Measurements from ENCODE around the gene CPNE7. TPM values are rescaled to one million over a fixed set of nuclear protein-coding genes. Genes with fewer than 3 reads are reported as not detected.

CPNE7 gene
- total RNA-seq, 1 donor from 2014 or later, result 21.1 TPM

- Mint-ChIP-seq H3K4me3 (peak overlapping the region; percentile 55), H3K27ac (no peak overlapping the region), H3K27me3 (ENCODE audit: insufficient read depth, low read depth) (peaks cover 43% of the 10 kb centered on the region), H3K9me3 (peaks cover 3% of the 10 kb centered on the region), H3K36me3 (no peaks in the 10 kb centered on the region), H3K4me1 (peaks cover 7% of the 10 kb centered on the region)
- no peak for DNase-seq (ENCODE audit: low spot score)
- no peak overlapping the region for H2AFZ ChIP-seq (replicated peaks)
- no peak for TF ChIP-seq CTCF (IDR thresholded peaks at IDR 0.05)
- TF ChIP-seq EZH2 (IDR thresholded peaks at IDR 0.05), result no peak
- TF ChIP-seq EZH2phosphoT487 (IDR thresholded peaks at IDR 0.05), result no peak
- H3K36me3 ChIP-seq, result no peaks in the 10 kb centered on the region
- no peak overlapping the region for H3K9ac ChIP-seq
- H3K27ac ChIP-seq, result no peak overlapping the region
- peaks cover 55% of the 10 kb centered on the region for H3K27me3 ChIP-seq
- H3K9me3 ChIP-seq (ENCODE audit: low read depth), result no peaks in the 10 kb centered on the region
- H3F3A ChIP-seq (ENCODE audit: low read depth), result peaks cover 11% of the 10 kb centered on the region
- peak overlapping the region; percentile 87 for H3K4me2 ChIP-seq
- H3K4me1 ChIP-seq, result peaks cover 4% of the 10 kb centered on the region
- no peaks in the 10 kb centered on the region for H3K79me2 ChIP-seq (ENCODE audit: low read depth)
- H3K4me3 ChIP-seq, result no peak overlapping the region
- no peaks in the 10 kb centered on the region for H4K20me1 ChIP-seq (ENCODE audit: low read depth)
These were observed 1.5 kb upstream of the CPNE7 start for GRCh38 chr16:89573826-89574680.

GRCh38 chr16:89574681-89575246 is 794 bp upstream of the CPNE7 start:
- Histone ChIP-seq H3K9ac (no peak overlapping the region), H3K27ac (no peak overlapping the region), H4K20me1 (ENCODE audit: low read depth) (no peaks in the 10 kb centered on the region), H3K4me2 (peak overlapping the region; percentile 87), H3K27me3 (peaks cover 55% of the 10 kb centered on the region), H3K79me2 (ENCODE audit: low read depth) (no peaks in the 10 kb centered on the region), H3K36me3 (no peaks in the 10 kb centered on the region), H3K4me1 (peaks cover 4% of the 10 kb centered on the region), H2AFZ (replicated peaks) (peak overlapping the region; percentile 80), H3F3A (ENCODE audit: low read depth) (peaks cover 11% of the 10 kb centered on the region), H3K4me3 (peak overlapping the region; percentile 44), H3K9me3 (ENCODE audit: low read depth) (no peaks in the 10 kb centered on the region)
- Mint-ChIP-seq H3K27me3 (ENCODE audit: insufficient read depth, low read depth) (peaks cover 43% of the 10 kb centered on the region), H3K4me1 (peaks cover 7% of the 10 kb centered on the region), H3K9me3 (peaks cover 3% of the 10 kb centered on the region), H3K27ac (no peak overlapping the region), H3K36me3 (no peaks in the 10 kb centered on the region), H3K4me3 (peak overlapping the region; percentile 70)
- TF ChIP-seq EZH2phosphoT487 (IDR thresholded peaks at IDR 0.05) (peak; percentile 84), EZH2 (IDR thresholded peaks at IDR 0.05) (peak; percentile 76), CTCF (IDR thresholded peaks at IDR 0.05) (peak; percentile 75)
- DNase-seq (ENCODE audit: low spot score), result peak; percentile 93

DNA sequence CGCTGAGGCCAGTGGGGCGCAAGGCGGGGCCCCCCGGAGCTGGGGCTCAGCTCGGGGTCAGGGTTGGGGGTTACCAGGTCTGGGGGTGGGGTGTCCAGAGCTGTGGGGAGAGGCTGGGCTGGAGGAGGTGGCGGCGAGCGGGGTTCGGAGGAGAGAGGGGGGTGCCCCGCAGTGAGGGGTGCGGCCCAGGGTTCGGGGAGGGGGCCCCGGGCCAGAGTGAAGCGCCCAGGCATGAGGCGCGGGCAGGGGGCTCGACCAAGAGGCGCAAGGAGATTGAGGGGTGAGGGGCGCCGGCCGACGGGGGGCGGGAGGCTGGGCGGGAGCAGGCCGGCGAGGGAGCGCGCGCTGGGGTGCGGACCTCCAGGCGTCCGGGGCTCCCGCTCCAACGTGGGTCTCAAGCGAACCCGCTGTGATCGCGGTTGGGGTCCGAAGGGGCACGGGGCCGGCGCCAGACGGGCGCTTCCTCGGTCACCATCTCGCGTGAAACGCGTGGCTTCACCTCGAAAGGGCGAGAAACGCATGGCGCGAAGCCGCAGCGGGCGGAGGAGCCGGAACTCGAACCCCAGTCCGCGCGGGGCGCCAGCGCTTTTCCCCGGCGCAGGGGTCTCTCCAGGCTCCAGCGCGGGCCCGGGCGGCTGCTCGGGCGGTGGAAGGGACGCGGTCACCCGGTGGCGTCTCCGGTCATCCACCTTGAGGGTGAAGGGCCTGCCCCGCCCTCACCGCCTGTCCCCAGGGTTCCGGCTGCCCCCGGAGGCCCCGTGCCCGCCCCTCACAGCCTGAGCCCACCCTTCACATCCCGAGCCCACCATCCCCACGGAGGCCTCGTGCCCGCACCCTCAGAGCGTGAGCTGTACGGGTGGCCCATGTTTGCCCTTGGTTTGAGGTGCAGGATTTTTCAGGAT is 846 bp downstream of the CPNE7 start:
- Mint-ChIP-seq H3K4me1 (peaks cover 7% of the 10 kb centered on the region), H3K27me3 (ENCODE audit: insufficient read depth, low read depth) (peaks cover 43% of the 10 kb centered on the region), H3K9me3 (peaks cover 3% of the 10 kb centered on the region), H3K4me3 (no peak overlapping the region), H3K27ac (no peak overlapping the region), H3K36me3 (no peaks in the 10 kb centered on the region)
- Histone ChIP-seq H3F3A (ENCODE audit: low read depth) (peaks cover 16% of the 10 kb centered on the region), H3K79me2 (ENCODE audit: low read depth) (no peaks in the 10 kb centered on the region), H3K9ac (no peak overlapping the region), H3K4me2 (peak overlapping the region; percentile 87), H3K4me3 (peak overlapping the region; percentile 47), H3K27ac (no peak overlapping the region), H3K36me3 (no peaks in the 10 kb centered on the region), H3K4me1 (peaks cover 4% of the 10 kb centered on the region), H2AFZ (replicated peaks) (peak overlapping the region; percentile 53), H4K20me1 (ENCODE audit: low read depth) (no peaks in the 10 kb centered on the region), H3K9me3 (ENCODE audit: low read depth) (no peaks in the 10 kb centered on the region), H3K27me3 (peaks cover 55% of the 10 kb centered on the region)
- DNase-seq (ENCODE audit: low spot score), result peak; percentile 30
- TF ChIP-seq EZH2 (IDR thresholded peaks at IDR 0.05) (peak; percentile 95), EZH2phosphoT487 (IDR thresholded peaks at IDR 0.05) (peak; percentile 89), CTCF (IDR thresholded peaks at IDR 0.05) (no peak)
